NK-92 treated with Interleukin-12 subunit alpha and Interleukin-12 subunit beta, amount 100 ng/mL, for 24 hours (cell line): ENCODE measurements around the gene ZEB1.
"Not testable (repeated sequence)": the region's sequence is repeated elsewhere in the genome, so short reads cannot be mapped to it uniquely, and the experiment has no call there.

Experiments used
- DNase-seq: peaks from one replicate; lab custom pipeline; 2025; lab: John Stamatoyannopoulos, UW

Gene ZEB1

GRCh38 chr10:31366703-31367102 is 47.7 kb downstream of the ZEB1 start:
- DNase-seq: no peak

- DNase-seq: no peak
Observed at GRCh38 chr10:31368724-31369123, 49.7 kb downstream of the ZEB1 start.

DNA sequence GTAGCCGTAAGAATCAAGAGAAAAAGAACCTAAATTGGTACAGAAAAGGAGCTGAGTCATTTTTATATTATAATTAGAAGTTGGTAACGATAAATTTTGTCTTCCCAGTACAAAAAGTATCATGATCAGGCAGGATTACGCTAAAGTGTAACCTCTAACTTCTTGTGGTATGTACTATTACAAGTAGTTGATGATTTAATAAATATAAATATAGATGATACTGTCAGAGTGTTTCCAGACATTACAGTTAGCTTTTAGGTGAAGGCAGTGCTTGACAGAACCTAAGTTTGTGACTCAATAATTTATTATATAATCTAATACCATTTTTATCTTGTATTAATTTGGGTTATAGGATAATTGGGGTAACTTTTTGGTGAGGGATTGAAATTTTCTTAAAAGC is 53.4 kb downstream of the ZEB1 start:
- no peak for DNase-seq

GRCh38 chr10:31374146-31374696 is 55.2 kb downstream of the ZEB1 start:
- DNase-seq: no peak

DNA sequence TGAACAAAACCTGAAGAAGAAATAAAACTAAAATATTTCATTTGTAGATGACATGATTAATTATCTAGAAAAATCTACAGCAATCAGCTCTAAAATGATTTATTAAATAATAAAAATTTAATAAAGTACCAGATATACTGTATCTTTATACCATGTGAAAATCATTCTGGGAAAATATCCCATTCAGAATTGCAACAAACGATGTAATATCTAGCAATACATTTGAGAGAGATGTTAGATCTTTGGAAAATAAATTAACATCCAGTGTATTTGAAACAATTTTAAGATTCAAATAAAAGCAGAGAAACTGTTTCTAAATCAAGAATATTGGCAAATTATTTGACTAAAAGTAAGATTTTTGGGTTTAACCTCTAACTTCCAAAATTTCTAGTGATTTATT is 62.2 kb downstream of the ZEB1 start:
- no peak for DNase-seq

DNA sequence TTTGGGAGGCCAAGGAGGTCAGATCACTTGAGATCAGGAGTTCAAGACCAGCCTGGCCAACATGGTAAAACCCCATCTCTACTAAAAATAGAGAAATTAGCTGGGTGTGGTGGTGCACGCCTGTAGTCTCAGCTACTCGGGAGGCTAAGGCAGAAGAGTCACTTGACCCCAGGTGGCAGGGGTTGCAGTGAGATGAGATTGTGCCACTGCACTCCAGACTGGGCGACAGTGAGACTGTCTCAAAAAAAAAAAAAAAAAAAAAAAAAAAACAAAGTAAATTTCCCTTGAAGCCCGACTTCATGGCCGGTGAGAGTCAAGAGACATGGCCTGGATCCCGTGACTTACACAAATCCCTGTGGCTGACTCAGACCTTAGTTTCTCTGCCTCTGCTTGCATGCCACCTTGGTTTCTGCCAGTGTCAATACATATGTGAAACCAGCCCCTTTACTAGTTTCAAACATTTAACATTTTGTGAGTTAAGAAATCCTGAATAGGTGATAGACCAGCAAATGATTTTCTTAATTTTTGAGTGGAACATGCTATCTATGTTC is 62.8 kb downstream of the ZEB1 start:
- DNase-seq: no peak

GRCh38 chr10:31383810-31384588 is 65.0 kb downstream of the ZEB1 start:
- no peak for DNase-seq

DNA sequence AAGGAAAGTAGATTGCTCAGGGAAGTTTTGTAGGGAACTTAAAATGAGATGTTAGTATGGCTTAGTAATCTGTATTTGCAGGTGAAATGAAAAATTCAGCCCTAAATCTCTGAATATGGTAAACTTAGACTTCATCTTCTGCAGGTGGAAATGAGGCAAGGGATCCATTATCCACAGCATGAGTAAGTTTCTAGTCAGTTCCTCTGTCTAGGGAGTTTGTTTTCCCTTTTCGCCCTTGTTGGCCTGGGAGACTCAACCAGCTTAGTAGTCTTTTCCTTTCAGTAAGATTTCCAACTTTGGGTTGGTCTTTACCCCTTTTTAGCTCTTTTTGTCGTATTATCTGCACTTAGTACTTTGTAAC is 65.6 kb downstream of the ZEB1 start:
- no peak for DNase-seq

DNA sequence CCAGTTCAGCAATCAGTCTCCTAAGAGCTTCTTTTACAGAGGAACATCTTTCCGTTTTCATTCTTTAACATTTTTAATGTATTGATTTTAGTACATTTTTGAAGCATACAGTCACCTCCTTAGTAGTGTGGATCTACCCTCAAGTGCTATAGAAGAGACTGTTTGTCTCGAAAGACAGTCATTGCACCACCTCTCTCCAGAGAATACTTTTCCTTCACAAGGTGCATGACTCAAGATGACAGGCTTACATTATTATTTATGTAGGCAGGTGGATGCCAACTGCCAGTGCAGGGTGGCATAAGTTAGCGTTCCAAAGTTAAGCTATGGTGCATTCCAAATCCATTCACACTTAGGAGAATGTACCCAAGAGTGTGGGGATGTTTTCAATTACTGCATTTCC is 71.8 kb downstream of the ZEB1 start:
- no peak for DNase-seq

DNA sequence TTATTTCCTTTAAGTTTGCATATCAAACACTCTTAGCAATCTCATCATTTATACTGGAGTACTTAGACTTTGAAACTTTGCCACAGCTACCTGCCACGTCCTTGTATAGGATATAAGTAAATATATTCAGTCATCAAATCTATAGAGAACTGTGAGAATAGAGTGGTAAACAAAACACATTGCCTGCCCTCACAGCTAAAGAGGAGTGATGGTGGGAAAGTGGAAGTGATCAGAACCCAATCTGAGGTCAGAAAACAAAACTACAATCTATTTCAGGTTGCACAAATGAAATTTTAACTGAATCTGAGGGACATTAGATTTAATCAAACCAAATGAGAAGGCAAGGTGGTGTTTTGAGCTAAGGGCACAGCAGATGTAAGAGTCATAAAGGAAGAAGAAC is 74.8 kb downstream of the ZEB1 start:
- no peak for DNase-seq

GRCh38 chr10:31395695-31396094 is 76.7 kb downstream of the ZEB1 start:
- DNase-seq: no peak

GRCh38 chr10:31396376-31396775 is 77.4 kb downstream of the ZEB1 start:
- no peak for DNase-seq

- no peak for DNase-seq
Observed at GRCh38 chr10:31397852-31398251, 78.8 kb downstream of the ZEB1 start.

DNA sequence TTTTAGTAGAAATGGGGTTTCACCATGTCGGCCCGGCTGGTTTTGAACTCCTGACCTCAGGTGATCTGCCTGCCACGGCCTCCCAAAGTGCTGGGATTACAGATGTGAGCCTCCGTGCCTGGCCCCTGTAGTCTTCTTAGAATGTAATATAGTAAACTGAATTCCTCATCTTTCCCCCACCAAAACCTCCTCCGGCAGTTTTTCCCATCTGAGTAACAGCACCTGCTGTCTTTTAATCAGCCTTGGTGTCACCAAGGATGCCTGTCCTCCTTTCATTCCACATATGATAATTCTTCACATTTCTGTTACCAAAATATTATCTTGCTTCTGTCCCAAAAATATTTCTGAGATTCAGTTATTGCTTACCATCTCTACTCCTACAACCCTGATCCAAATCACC is 80.2 kb downstream of the ZEB1 start:
- no peak for DNase-seq

GRCh38 chr10:31399631-31400030 is 80.6 kb downstream of the ZEB1 start:
- no peak for DNase-seq

GRCh38 chr10:31401287-31401686 is 82.3 kb downstream of the ZEB1 start:
- DNase-seq: no peak

DNA sequence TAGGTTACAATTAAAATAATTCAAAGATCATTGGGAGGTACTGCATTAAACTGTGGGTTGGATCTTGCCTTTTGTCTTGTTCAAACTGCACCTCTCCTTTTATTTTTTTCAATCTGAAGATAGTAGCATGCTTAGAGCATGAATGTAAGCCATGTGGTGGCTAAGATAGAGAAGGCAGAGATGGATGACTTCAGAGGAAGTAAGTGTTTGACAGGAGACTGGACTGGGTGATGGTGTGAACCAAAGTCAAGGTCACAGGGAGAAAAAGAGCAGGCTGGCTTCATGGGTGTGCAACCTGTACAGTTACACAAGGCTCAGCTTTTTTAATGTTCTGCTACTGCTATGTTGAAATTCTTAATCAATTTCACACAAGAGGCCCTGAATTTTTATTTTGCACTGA is 85.6 kb downstream of the ZEB1 start:
- DNase-seq: no peak

- DNase-seq: not testable (repeated sequence)
Observed at GRCh38 chr10:31405829-31406228, 86.8 kb downstream of the ZEB1 start.

- not testable (repeated sequence) for DNase-seq
Observed at GRCh38 chr10:31412397-31412796, 93.4 kb downstream of the ZEB1 start.

- DNase-seq: no peak
Observed at GRCh38 chr10:31413325-31413724, 94.3 kb downstream of the ZEB1 start.

DNA sequence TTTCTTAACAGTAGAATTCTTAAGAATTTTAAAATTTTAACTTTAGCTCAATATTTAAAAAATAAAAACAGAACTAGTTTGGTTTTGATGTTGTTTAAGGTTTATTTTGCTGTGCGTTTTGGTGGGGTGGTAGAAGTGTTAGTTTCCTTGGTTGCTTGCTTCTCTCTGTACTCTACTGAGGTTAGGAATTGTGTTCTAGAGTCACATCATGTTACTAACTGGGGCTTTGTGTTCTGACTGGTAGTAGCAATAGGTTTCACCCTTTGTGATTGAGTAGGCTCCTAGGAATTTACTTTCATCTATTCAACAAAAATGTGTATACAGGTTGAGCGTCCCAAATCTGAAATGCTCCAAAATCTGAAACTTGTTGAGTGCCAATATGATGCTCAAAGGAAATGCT is 99.5 kb downstream of the ZEB1 start:
- no peak for DNase-seq

DNA sequence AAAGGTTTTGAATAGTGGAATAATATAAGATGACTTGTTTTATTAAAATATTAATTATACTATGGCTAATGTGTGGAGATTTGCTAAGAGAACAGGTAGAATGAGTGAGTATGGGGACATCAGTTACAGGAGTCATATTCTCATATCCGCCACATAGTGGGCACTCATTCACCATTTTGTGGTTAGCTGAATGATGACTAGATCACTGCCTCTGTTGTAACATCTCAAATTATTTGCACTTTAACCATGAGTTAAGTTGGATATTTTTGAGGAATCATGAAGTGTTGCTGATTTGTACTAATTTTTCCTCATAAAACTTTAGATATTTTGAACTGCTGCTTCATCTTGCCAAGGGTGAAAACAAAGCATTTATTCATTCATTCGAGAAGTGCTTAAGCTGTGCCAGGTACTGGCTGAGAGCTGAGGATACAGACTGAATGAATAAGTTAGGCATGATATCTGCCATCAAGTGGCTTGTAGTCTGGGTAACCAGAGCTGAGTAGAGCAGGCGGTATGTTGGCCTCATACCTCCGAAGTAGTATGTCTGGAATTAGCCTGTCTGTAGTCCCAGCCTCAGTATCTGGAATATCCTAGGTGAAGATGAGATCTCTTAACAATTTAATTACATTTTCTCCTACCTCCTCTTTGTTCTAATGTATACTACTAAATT is 100.5 kb downstream of the ZEB1 start:
- DNase-seq: no peak

DNA sequence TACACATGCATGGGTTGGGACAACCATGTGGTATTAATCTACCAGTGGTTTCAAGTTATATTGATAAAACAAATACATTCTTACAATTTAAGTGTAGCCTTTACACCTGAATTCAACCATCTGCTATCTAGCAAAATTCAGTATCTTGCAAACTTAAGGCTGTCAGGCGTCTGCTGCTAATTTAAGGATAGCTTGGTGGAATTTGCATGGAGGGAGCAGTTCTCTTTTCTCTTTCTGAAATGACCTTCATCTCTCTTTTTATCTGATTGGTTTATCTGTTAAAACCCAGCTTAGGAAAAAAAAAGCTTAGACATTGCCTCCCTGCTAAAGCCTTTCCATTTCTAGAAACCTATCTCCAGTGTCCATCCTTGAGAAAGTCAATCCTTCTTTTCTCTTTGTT is 102.3 kb downstream of the ZEB1 start:
- no peak for DNase-seq
